ENCODE data around the gene CROCC2. TPM values are rescaled to one million over a fixed set of nuclear protein-coding genes. Genes with fewer than 3 reads are reported as not detected.

Gene CROCC2
- total and polyA plus RNA-seq, 2 of the 13 experiments (the other 11 are each of a cell fraction or from before 2014, with no cell fraction given), result not detected

DNA sequence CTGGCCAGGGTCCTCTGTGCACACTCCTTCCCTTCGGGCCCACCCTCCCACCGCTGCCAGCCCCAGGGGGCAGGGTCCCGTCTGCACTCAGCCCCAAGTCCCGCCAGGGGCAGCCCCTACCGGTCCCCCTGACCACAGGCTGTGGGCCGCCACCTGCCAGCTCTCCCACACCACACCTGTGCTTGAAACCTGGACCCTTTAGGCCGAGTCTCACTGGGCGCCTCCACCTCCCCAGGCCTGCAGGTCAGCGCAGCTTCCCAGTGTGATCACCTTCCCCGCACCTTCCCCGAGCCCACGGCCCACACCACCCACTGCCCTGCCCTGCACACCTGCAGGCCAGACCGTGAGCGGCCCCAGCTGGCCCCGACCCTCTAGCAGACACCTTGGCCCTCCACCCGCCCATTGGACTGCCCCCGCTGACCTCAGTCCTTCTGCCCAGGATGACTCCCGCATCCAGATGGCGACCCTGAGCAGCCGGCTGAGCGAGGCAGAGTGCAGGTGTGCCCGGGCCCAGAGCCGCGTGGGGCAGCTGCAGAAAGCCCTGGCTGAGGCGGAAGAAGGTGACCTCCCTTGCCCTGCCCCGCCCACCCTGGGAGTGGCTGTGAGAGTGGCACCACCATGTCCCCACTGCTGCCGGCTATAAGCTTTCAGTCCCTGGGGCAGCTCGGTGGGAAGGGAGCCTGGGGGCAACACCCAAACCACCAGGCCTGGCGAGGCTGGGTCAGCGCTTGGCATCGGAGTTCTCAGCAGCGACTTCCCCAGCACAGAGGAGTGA lies 61.0 kb downstream of the CROCC2 start (continued):
- TF ChIP-seq, protein P1, sequence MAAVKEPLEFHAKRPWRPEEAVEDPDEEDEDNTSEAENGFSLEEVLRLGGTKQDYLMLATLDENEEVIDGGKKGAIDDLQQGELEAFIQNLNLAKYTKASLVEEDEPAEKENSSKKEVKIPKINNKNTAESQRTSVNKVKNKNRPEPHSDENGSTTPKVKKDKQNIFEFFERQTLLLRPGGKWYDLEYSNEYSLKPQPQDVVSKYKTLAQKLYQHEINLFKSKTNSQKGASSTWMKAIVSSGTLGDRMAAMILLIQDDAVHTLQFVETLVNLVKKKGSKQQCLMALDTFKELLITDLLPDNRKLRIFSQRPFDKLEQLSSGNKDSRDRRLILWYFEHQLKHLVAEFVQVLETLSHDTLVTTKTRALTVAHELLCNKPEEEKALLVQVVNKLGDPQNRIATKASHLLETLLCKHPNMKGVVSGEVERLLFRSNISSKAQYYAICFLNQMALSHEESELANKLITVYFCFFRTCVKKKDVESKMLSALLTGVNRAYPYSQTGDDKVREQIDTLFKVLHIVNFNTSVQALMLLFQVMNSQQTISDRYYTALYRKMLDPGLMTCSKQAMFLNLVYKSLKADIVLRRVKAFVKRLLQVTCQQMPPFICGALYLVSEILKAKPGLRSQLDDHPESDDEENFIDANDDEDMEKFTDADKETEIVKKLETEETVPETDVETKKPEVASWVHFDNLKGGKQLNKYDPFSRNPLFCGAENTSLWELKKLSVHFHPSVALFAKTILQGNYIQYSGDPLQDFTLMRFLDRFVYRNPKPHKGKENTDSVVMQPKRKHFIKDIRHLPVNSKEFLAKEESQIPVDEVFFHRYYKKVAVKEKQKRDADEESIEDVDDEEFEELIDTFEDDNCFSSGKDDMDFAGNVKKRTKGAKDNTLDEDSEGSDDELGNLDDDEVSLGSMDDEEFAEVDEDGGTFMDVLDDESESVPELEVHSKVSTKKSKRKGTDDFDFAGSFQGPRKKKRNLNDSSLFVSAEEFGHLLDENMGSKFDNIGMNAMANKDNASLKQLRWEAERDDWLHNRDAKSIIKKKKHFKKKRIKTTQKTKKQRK (IDR thresholded peaks at IDR 0.05; ENCODE audit: low read length), result no peak
- TF ChIP-seq BCL6 (CRISPR knock-in tag; IDR thresholded peaks at IDR 0.05) (no peak), ZNF775 (CRISPR knock-in tag; IDR thresholded peaks at IDR 0.05; ENCODE audit: borderline replicate concordance) (no peak), STAG1 (CRISPR knock-in tag; IDR thresholded peaks at IDR 0.05) (no peak), ZNF143 (CRISPR knock-in tag; IDR thresholded peaks at IDR 0.05) (no peak), ZNF484 (CRISPR knock-in tag; IDR thresholded peaks at IDR 0.05; ENCODE audit: borderline replicate concordance, low read depth) (no peak), KLF12 (CRISPR knock-in tag; IDR thresholded peaks at IDR 0.05; ENCODE audit: borderline replicate concordance) (no peak), ATM (IDR thresholded peaks at IDR 0.05; ENCODE audit: borderline replicate concordance) (no peak), FIP1L1 (IDR thresholded peaks at IDR 0.05; ENCODE audit: borderline replicate concordance, insufficient read depth, low read depth, low read length) (no peak), ZNF781 (CRISPR knock-in tag; IDR thresholded peaks at IDR 0.05; ENCODE audit: borderline replicate concordance, not compliant biosample characterization) (no peak), POGZ (CRISPR knock-in tag; IDR thresholded peaks at IDR 0.05) (peak; percentile 32; the same call in 1 of the 2 replicates), ETV6 (CRISPR knock-in tag; conservative IDR thresholded peaks at IDR 0.05) (no peak), DNMT3B (CRISPR knock-in tag; conservative IDR thresholded peaks at IDR 0.05) (no peak), PHF5A (CRISPR knock-in tag; IDR thresholded peaks at IDR 0.05; ENCODE audit: low read depth, unreplicated experiment) (no peak), GLI4 (CRISPR knock-in tag; IDR thresholded peaks at IDR 0.05; ENCODE audit: borderline replicate concordance) (no peak), RBM39 (IDR thresholded peaks at IDR 0.05; ENCODE audit: low read depth, low read length, poor library complexity, severe bottlenecking) (no peak), ZNF3 (CRISPR knock-in tag; IDR thresholded peaks at IDR 0.05) (no peak), ZSCAN29 (CRISPR knock-in tag; conservative IDR thresholded peaks at IDR 0.05) (no peak), FOXM1 (CRISPR knock-in tag; IDR thresholded peaks at IDR 0.05) (no peak), KLF11 (CRISPR knock-in tag; IDR thresholded peaks at IDR 0.05) (no peak), AGO2 (optimal IDR thresholded peaks at IDR 0.05; ENCODE audit: low read depth, low read length) (peak; percentile 25)
- TF ChIP-seq, protein P2, sequence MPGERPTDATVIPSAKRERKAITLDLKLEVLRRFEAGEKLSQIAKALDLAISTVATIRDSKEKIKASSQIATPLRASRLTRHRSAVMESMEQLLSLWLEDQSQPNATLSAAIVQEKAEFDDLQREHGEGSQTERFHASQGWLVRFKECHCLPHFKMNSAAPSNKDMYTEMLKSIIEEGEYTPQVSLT (CRISPR knock-in tag; IDR thresholded peaks at IDR 0.05; ENCODE audit: borderline replicate concordance, low read depth), result no peak
- TF ChIP-seq, protein P3, sequence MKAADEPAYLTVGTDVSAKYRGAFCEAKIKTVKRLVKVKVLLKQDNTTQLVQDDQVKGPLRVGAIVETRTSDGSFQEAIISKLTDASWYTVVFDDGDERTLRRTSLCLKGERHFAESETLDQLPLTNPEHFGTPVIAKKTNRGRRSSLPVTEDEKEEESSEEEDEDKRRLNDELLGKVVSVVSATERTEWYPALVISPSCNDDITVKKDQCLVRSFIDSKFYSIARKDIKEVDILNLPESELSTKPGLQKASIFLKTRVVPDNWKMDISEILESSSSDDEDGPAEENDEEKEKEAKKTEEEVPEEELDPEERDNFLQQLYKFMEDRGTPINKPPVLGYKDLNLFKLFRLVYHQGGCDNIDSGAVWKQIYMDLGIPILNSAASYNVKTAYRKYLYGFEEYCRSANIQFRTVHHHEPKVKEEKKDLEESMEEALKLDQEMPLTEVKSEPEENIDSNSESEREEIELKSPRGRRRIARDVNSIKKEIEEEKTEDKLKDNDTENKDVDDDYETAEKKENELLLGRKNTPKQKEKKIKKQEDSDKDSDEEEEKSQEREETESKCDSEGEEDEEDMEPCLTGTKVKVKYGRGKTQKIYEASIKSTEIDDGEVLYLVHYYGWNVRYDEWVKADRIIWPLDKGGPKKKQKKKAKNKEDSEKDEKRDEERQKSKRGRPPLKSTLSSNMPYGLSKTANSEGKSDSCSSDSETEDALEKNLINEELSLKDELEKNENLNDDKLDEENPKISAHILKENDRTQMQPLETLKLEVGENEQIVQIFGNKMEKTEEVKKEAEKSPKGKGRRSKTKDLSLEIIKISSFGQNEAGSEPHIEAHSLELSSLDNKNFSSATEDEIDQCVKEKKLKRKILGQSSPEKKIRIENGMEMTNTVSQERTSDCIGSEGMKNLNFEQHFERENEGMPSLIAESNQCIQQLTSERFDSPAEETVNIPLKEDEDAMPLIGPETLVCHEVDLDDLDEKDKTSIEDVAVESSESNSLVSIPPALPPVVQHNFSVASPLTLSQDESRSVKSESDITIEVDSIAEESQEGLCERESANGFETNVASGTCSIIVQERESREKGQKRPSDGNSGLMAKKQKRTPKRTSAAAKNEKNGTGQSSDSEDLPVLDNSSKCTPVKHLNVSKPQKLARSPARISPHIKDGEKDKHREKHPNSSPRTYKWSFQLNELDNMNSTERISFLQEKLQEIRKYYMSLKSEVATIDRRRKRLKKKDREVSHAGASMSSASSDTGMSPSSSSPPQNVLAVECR (CRISPR knock-in tag; IDR thresholded peaks at IDR 0.05; ENCODE audit: borderline replicate concordance), result no peak; the same call in none of the 2 replicates

All from HepG2 (cell line).